AG04450 (cell line): ENCODE results near the gene MEST. TPM values are rescaled to one million over a fixed set of nuclear protein-coding genes. Genes with fewer than 3 reads are reported as not detected.

Experiments used
- CTCF ChIA-PET: fragments of 300-600, 350-600 bp; formaldehyde crosslinking; extraction: SDS; loops from one replicate; lab custom pipeline; 2022; ENCODE audit warnings: antibody characterized with exemption, inconsistent platforms; lab: Charles Lee
- POLR2A ChIA-PET: fragments of 350-600 bp; formaldehyde crosslinking; extraction: SDS; loops from one replicate; lab custom pipeline; 2021; ENCODE audit warnings: antibody characterized with exemption, inconsistent platforms; lab: Yijun Ruan, JAX
- DNase-seq: peaks from one replicate; pipeline ENCODE4 v3.0.0-alpha.2; 2011; ENCODE audit warnings: low read depth, low spot score
- H3K27ac ChIP-seq: one replicate; pipeline ENCODE4 v1.5.1; 2012; ENCODE audit warnings: low read depth, low read length, control low read depth
- H3K27me3 ChIP-seq: one replicate; pipeline ENCODE4 v1.6.0; 2012; ENCODE audit warnings: low read length; ENCODE audit not compliant: control insufficient read depth, insufficient read depth
- H3K4me3 ChIP-seq: 2 replicates; pipeline ENCODE4 v1.5.1; 2011; ENCODE audit warnings: mild to moderate bottlenecking, low read depth, low read length, control low read depth
- H3K9me3 ChIP-seq: 2 replicates; pipeline ENCODE4 v1.5.1; 2012; ENCODE audit warnings: low read length; ENCODE audit not compliant: control insufficient read depth, insufficient read depth
- CTCF ChIP-seq: IDR thresholded peaks from 2 replicates; pipeline ENCODE4 v1.5.1; 2011; ENCODE audit warnings: low read depth, low read length, control low read depth, inconsistent platforms
- polyA plus RNA-seq: library from polyadenylated mRNA; depleted of rRNA; stranded (reverse); fragments of >200 nt; gene quantifications from 2 replicates; pipeline ENCODE4 v1.2.3, GENCODE V29; 2011; rRNA removed
- small RNA-seq: library from RNA; depleted of rRNA; stranded (forward); fragments of <200 nt; gene quantifications from one replicate; pipeline ENCODE3, GENCODE V24; 2012; ENCODE audit warnings: low read depth; ENCODE audit not compliant: insufficient read length

Gene MEST
- polyA plus RNA-seq, 1 experiment = 293 TPM

- ChIA-PET POLR2A (no interaction called here), CTCF (no interaction called here)
- no peak for DNase-seq
- H3K4me3 ChIP-seq = no peak overlapping the region
- TF ChIP-seq CTCF = no peak
- no peaks in the 10 kb centered on the region for H3K27me3 ChIP-seq
- H3K9me3 ChIP-seq = no peaks in the 10 kb centered on the region
- H3K27ac ChIP-seq = no peak overlapping the region
Measured at GRCh38 chr7:130544356-130544755, 52.5 kb downstream of the MEST start.

- no peak for TF ChIP-seq CTCF
- ChIA-PET POLR2A (no interaction called here), CTCF (interaction anchor here (0.6 to 1.0 kb wide), 2 partner anchors 457 to 528 kb away, joined by 3 to 5 read pairs; no protein-coding TSS in a partner anchor)
- H3K9me3 ChIP-seq = no peaks in the 10 kb centered on the region
- no peaks in the 10 kb centered on the region for H3K27me3 ChIP-seq
- no peak for DNase-seq
- H3K4me3 ChIP-seq = no peak overlapping the region
- no peak overlapping the region for H3K27ac ChIP-seq
Measured at GRCh38 chr7:130553398-130554029, 61.6 kb downstream of the MEST start.

GRCh38 chr7:130554481-130554880, 62.6 kb downstream of the MEST start:
- TF ChIP-seq CTCF = no peak

More at GRCh38 chr7:130554481-130554880, 62.6 kb downstream of the MEST start:
- Histone ChIP-seq H3K4me3 (no peak overlapping the region), H3K9me3 (no peaks in the 10 kb centered on the region), H3K27me3 (no peaks in the 10 kb centered on the region), H3K27ac (no peak overlapping the region)
- no peak for DNase-seq
- ChIA-PET CTCF (no interaction called here), POLR2A (no interaction called here)

Small RNA genes within 50 kb of the gene (small RNA-seq; reads per million reads assigned to genes)
- gene MIR335 (not detected), gene RF02148 (not detected), gene RF02149 (not detected), gene RF02150 (not detected)

Other genes starting within 250 kb of the MEST start
- gene CPA2, start 225.2 kb upstream of the MEST start, polyA plus RNA-seq = 0.05 and 0.10 TPM in 2 replicates
- gene CPA4, start 198.9 kb upstream of the MEST start, polyA plus RNA-seq = 65.7 and 71.8 TPM in 2 replicates
- gene CPA5, start 147.3 kb upstream of the MEST start, polyA plus RNA-seq = 0.14 and 0.16 TPM in 2 replicates
- gene CPA1, start 111.6 kb upstream of the MEST start, polyA plus RNA-seq = 0.07 and 0.09 TPM in 2 replicates
- gene CEP41, start 51.1 kb upstream of the MEST start, polyA plus RNA-seq = 23.6 and 26.4 TPM in 2 replicates
- 36.6 and 40.6 TPM in 2 replicates for gene COPG2, start 176.7 kb downstream of the MEST start, polyA plus RNA-seq
- not detected in 2 replicates for gene TSGA13, start 194.5 kb downstream of the MEST start, polyA plus RNA-seq
- gene KLF14, start 242.1 kb downstream of the MEST start, polyA plus RNA-seq = not detected in 2 replicates